Esophagus squamous epithelium (tissue), 5 donors: Measurements from ENCODE around the gene HOXD9. TPM values are rescaled to one million over a fixed set of nuclear protein-coding genes. Genes with fewer than 3 reads are reported as not detected.

Experiments used
- DNase-seq: peaks from one replicate; lab custom pipeline; 2025; lab: John Stamatoyannopoulos, UW
- H3K27ac ChIP-seq, 4 donors: fragments of 200-600 bp; sonication (generic); one replicate each; pipeline ENCODE4 v1.5.1; 2016 to 2019; ENCODE audit warnings: mild to moderate bottlenecking in 1 of 4
- H3K27me3 ChIP-seq, 4 donors: fragments of 200-600 bp; sonication (generic); 1 replicate in 3 of 4; 2 replicates in 1 of 4; pipeline versions ENCODE4 v1.5.1 to v1.6.0; 2017 to 2021; ENCODE audit warnings: antibody characterized with exemption in 1 of 4
- H3K36me3 ChIP-seq, 3 donors: fragments of 200-600 bp; sonication (generic); one replicate each; pipeline ENCODE4 v1.5.1; 2016 to 2019
- H3K4me1 ChIP-seq, 3 donors: fragments of 200-600 bp; sonication (generic); one replicate each; pipeline ENCODE4 v1.5.1; 2017 to 2019
- H3K4me3 ChIP-seq, 4 donors: fragments of 200-600 bp; sonication (generic); 1 replicate in 3 of 4; 2 replicates in 1 of 4; pipeline ENCODE4 v1.5.1; 2016 to 2019; ENCODE audit warnings: mild to moderate bottlenecking in 2 of 4, moderate library complexity in 1 of 4
- H3K9me3 ChIP-seq, 3 donors: fragments of 200-600 bp; sonication (generic); one replicate each; pipeline ENCODE4 v1.5.1; 2016 to 2019
- POLR2A ChIP-seq, 4 donors: fragments of 450-650 bp; IDR thresholded peaks; one replicate each; pipeline ENCODE4 v1.6.1; 2017; ENCODE audit warnings: antibody characterized with exemption in 4 of 4, mild to moderate bottlenecking in 4 of 4, moderate library complexity in 3 of 4
- WGBS, 2 donors: methylation state at CpG; one replicate each; pipeline ENCODE4 v1.1.5; 2018; 5-methylcytosine and 5-hydroxymethylcytosine counted together
- intact Hi-C: fragments of 100-400 bp; cut with DNase I; formaldehyde crosslinking; loops from one replicate; pipeline ENCODE4 v1.15.0; 2022
- total RNA-seq, 4 donors: library from RNA; depleted of rRNA; stranded (reverse); fragments of >200 nt; gene quantifications; one replicate each; pipeline ENCODE4 v1.1.0, GENCODE V29; 2016
- TF ChIP-seq, protein P1 (sequence below), 6 experiments: fragments of 450-650 bp in 4 of 6; fragments of 200-600 bp in 2 of 6; sonication (generic) in 2 of 6; IDR thresholded peaks; one replicate each; pipeline ENCODE4 v1.5.1; 2016 to 2019; ENCODE audit warnings: antibody characterized with exemption in 6 of 6, mild to moderate bottlenecking in 4 of 6, moderate library complexity in 4 of 6
- donor health status: DM: yes; HTN: yes; CAD: no.

HOXD9 gene
- total RNA-seq, 4 donors from 2014 or later: 0.61 to 3.4 TPM; not detected in 2

- Histone ChIP-seq H3K4me3 (no peak overlapping the region), H3K4me1 (peaks cover 0 to 23% (median 0%) of the 10 kb centered on the region in 3 donors), H3K27ac (no peak overlapping the region), H3K36me3 (no peaks in the 10 kb centered on the region), H3K9me3 (no peaks in the 10 kb centered on the region), H3K27me3 (peaks cover 23 to 100% (median 43%) of the 10 kb centered on the region in 4 donors)
- intact Hi-C loops: no loop called here
- DNase-seq: no peak
- no peak for TF ChIP-seq POLR2A (IDR thresholded peaks at IDR 0.05)
- TF ChIP-seq, protein P1, sequence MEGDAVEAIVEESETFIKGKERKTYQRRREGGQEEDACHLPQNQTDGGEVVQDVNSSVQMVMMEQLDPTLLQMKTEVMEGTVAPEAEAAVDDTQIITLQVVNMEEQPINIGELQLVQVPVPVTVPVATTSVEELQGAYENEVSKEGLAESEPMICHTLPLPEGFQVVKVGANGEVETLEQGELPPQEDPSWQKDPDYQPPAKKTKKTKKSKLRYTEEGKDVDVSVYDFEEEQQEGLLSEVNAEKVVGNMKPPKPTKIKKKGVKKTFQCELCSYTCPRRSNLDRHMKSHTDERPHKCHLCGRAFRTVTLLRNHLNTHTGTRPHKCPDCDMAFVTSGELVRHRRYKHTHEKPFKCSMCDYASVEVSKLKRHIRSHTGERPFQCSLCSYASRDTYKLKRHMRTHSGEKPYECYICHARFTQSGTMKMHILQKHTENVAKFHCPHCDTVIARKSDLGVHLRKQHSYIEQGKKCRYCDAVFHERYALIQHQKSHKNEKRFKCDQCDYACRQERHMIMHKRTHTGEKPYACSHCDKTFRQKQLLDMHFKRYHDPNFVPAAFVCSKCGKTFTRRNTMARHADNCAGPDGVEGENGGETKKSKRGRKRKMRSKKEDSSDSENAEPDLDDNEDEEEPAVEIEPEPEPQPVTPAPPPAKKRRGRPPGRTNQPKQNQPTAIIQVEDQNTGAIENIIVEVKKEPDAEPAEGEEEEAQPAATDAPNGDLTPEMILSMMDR (IDR thresholded peaks at IDR 0.05): no peak
- 66 to 72% methylated on average over 2 of the region's 2 CpGs for WGBS, 2 donors
These were observed 47.2 kb downstream of the HOXD9 start for GRCh38 chr2:176169711-176170110.

- Histone ChIP-seq H3K27me3 (peaks cover 23 to 100% (median 42%) of the 10 kb centered on the region in 4 donors), H3K36me3 (no peaks in the 10 kb centered on the region), H3K4me1 (peaks cover 0 to 19% (median 0%) of the 10 kb centered on the region in 3 donors), H3K27ac (no peak overlapping the region), H3K9me3 (no peaks in the 10 kb centered on the region), H3K4me3 (no peak overlapping the region)
- WGBS, 2 donors: 88 to 91% methylated on average over 1 of the region's 1 CpG
- no peak for DNase-seq
- intact Hi-C loops: no loop called here
- no peak for TF ChIP-seq POLR2A (IDR thresholded peaks at IDR 0.05)
- TF ChIP-seq, protein P1 (IDR thresholded peaks at IDR 0.05): no peak
These were observed 48.2 kb downstream of the HOXD9 start for GRCh38 chr2:176170602-176171305.

GRCh38 chr2:176171351-176172006 lies 49.0 kb downstream of the HOXD9 start:
- H3K36me3 ChIP-seq: no peaks in the 10 kb centered on the region
- intact Hi-C loops: no loop called here
- H3K9me3 ChIP-seq: no peaks in the 10 kb centered on the region
- H3K4me3 ChIP-seq: peak overlapping the region in 1 of 4 donors; percentile 26
- H3K4me1 ChIP-seq: peaks cover 0 to 19% (median 0%) of the 10 kb centered on the region in 3 donors
- peaks cover 23 to 100% (median 42%) of the 10 kb centered on the region in 4 donors for H3K27me3 ChIP-seq
- no peak for TF ChIP-seq POLR2A (IDR thresholded peaks at IDR 0.05)
- TF ChIP-seq, protein P1 (IDR thresholded peaks at IDR 0.05): no peak
- H3K27ac ChIP-seq: no peak overlapping the region
- WGBS, 2 donors: 0 to 64% methylated on average over 1 to 5 of the region's 51 CpGs
- no peak for DNase-seq

DNA sequence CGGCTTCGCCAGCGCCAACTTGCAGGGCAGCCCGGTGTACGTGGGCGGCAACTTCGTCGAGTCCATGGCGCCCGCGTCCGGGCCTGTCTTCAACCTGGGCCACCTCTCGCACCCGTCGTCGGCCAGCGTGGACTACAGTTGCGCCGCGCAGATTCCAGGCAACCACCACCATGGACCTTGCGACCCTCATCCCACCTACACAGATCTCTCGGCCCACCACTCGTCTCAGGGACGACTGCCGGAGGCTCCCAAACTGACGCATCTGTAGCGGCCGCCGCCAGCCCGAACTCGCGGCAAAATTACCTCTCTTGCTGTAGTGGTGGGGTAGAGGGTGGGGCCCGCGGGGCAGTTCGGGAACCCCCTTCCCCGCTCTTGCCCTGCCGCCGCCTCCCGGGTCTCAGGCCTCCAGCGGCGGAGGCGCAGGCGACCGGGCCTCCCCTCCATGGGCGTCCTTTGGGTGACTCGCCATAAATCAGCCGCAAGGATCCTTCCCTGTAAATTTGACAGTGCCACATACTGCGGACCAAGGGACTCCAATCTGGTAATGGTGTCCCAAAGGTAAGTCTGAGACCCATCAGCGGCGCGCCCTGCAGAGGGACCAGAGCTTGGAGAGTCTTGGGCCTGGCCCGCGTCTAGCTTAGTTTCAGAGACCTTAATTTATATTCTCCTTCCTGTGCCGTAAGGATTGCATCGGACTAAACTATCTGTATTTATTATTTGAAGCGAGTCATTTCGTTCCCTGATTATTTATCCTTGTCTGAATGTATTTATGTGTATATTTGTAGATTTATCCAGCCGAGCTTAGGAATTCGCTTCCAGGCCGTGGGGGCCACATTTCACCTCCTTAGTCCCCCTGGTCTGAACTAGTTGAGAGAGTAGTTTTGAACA lies 49.7 kb downstream of the HOXD9 start:
- H3K27ac ChIP-seq: no peak overlapping the region
- H3K4me1 ChIP-seq: peaks cover 0 to 19% (median 0%) of the 10 kb centered on the region in 3 donors
- no peak for DNase-seq
- intact Hi-C loops: no loop called here
- H3K4me3 ChIP-seq: peak overlapping the region in 1 of 4 donors; percentile 26
- 31 to 34% methylated on average over 14 to 25 of the region's 60 CpGs for WGBS, 2 donors
- no peak for TF ChIP-seq POLR2A (IDR thresholded peaks at IDR 0.05)
- TF ChIP-seq, protein P1 (IDR thresholded peaks at IDR 0.05): no peak
- H3K27me3 ChIP-seq: peaks cover 26 to 100% (median 42%) of the 10 kb centered on the region in 4 donors
- no peaks in the 10 kb centered on the region for H3K36me3 ChIP-seq
- no peaks in the 10 kb centered on the region for H3K9me3 ChIP-seq
